Measurements from ENCODE around the gene PSMA6. TPM values are rescaled to one million over a fixed set of nuclear protein-coding genes. Genes with fewer than 3 reads are reported as not detected.

Gene PSMA6
- total RNA-seq, 4 donors from 2014 or later: 95.6 to 244 (median 169) TPM

- DNase-seq: no peak
- TF ChIP-seq CTCF (IDR thresholded peaks at IDR 0.05) (no peak), POLR2A (IDR thresholded peaks at IDR 0.05) (no peak)
- Histone ChIP-seq H3K27ac (peak overlapping the region; percentile 89 to 94 (median 90)), H3K9me3 (no peaks in the 10 kb centered on the region), H3K4me3 (peak overlapping the region in 3 of 4 donors; percentile 8 to 54 (median 22)), H3K27me3 (no peaks in the 10 kb centered on the region), H3K36me3 (no peaks in the 10 kb centered on the region), H3K4me1 (peaks cover 49 to 72% (median 57%) of the 10 kb centered on the region in 3 donors)
- 42 to 46% methylated on average over 6 to 7 of the region's 8 CpGs for WGBS, 2 donors
- intact Hi-C loops (cut with DNase I): no loop called here
Observed at GRCh38 chr14:35342489-35343010, 50.4 kb downstream of the PSMA6 start.

- no peak for DNase-seq
- intact Hi-C loops (cut with DNase I): no loop called here
- H3K4me1 ChIP-seq: peaks cover 42 to 65% (median 49%) of the 10 kb centered on the region in 3 donors
Observed at GRCh38 chr14:35343702-35344101, 51.5 kb downstream of the PSMA6 start.

GRCh38 chr14:35344107-35344807 is 52.1 kb downstream of the PSMA6 start:
- Histone ChIP-seq H3K9me3 (no peaks in the 10 kb centered on the region), H3K4me3 (no peak overlapping the region), H3K27ac (peak overlapping the region in 3 of 4 donors; percentile 38 to 91 (median 57)), H3K4me1 (peaks cover 37 to 59% (median 44%) of the 10 kb centered on the region in 3 donors), H3K27me3 (no peaks in the 10 kb centered on the region), H3K36me3 (no peaks in the 10 kb centered on the region)
- no peak for TF ChIP-seq POLR2A (IDR thresholded peaks at IDR 0.05)
- TF ChIP-seq CTCF (IDR thresholded peaks at IDR 0.05): no peak
- intact Hi-C loops (cut with DNase I): no loop called here
- DNase-seq: no peak
- 60 to 79% methylated on average over 11 to 14 of the region's 15 CpGs for WGBS, 2 donors

More at GRCh38 chr14:35343702-35344101, 51.5 kb downstream of the PSMA6 start:
- H3K27me3 ChIP-seq: no peaks in the 10 kb centered on the region
- no peak overlapping the region for H3K4me3 ChIP-seq
- TF ChIP-seq POLR2A (IDR thresholded peaks at IDR 0.05) (no peak), CTCF (IDR thresholded peaks at IDR 0.05) (no peak)
- 47 to 89% methylated on average over 5 to 6 of the region's 7 CpGs for WGBS, 2 donors
- no peaks in the 10 kb centered on the region for H3K9me3 ChIP-seq
- H3K36me3 ChIP-seq: no peaks in the 10 kb centered on the region
- H3K27ac ChIP-seq: peak overlapping the region; percentile 36 to 91 (median 48)

- intact Hi-C loops (cut with DNase I): no loop called here
- no peak for TF ChIP-seq POLR2A (IDR thresholded peaks at IDR 0.05)
- no peak for TF ChIP-seq CTCF (IDR thresholded peaks at IDR 0.05)
- no peak for DNase-seq
Observed at GRCh38 chr14:35346738-35347322, 54.6 kb downstream of the PSMA6 start.

More at GRCh38 chr14:35346738-35347322, 54.6 kb downstream of the PSMA6 start:
- no peak overlapping the region for H3K27ac ChIP-seq
- H3K36me3 ChIP-seq: no peaks in the 10 kb centered on the region
- H3K27me3 ChIP-seq: no peaks in the 10 kb centered on the region
- H3K4me1 ChIP-seq: peaks cover 11 to 33% (median 20%) of the 10 kb centered on the region in 3 donors
- H3K9me3 ChIP-seq: no peaks in the 10 kb centered on the region
- 77 to 79% methylated on average over 8 of the region's 11 CpGs for WGBS, 2 donors
- H3K4me3 ChIP-seq: no peak overlapping the region
